Measurements from ENCODE around the gene ZNF726.
"Not testable (repeated sequence)": the region's sequence is repeated elsewhere in the genome, so short reads cannot be mapped to it uniquely, and the experiment has no call there.

ZNF726 gene

DNA sequence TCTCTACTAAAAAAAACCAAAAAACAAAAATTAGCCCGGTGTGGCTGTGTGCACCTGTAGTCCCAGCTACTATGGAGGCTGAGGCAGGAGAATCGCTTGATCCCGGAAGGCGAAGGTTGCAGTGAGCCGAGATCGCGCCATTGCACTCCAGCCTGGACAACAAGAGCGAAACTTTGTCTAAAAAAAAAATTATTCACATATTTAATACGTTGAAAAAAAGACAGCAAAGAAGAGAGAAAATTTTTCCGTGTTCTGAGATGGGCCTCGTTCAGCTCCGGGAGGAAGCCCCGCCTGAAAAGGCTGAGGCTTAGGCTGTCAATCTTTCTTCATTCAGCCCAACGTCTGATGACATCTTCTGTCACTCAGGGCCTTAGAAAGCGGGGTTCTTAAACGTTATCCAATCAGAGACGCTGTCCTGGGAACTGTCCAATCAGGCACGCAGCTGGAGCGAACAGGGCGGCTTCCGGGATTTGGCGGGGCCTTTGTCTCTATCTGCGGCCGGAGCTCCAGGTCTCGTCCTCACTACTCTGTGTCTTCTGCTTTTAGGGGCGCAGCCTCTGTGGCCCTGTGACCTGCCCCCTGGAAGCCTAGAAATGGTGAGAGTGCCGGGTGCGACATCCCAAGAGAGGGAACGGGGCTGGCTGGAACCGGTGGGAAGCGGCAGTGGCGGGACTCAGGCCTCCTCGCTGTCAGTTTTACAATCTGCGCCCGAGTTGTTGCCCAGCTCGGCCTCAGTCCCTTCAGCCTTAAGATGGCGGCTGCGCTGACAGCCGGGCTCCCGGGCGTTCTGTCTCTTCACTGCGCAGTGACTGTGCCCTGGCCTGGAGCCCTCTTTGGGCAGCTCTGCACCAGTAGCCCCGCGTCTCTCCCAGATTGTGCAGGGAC lies at the start of gene ZNF726:
TSS of gene ZNF726 (plus strand) at position 485 of the 885 bp plus-strand sequence. CDS start at position 594, 109 bp downstream.
- peak within 1 kb of the TSS; percentile 71 for H3K4me3 ChIP-seq (ENCODE audit: low read depth, low read length)

GRCh38 chr19:23867895-23868294 lies 46.8 kb upstream of the ZNF726 start:
- H3K4me3 ChIP-seq (ENCODE audit: low read depth, low read length), result no peak overlapping the region
- DNase-seq (ENCODE audit: low read depth), result no peak

More for the DNA sequence above, at the start of gene ZNF726:
- DNase-seq (ENCODE audit: low read depth), result peak; percentile 75

GRCh38 chr19:23868630-23869029 lies 46.1 kb upstream of the ZNF726 start:
- DNase-seq (ENCODE audit: low read depth), result no peak
- H3K4me3 ChIP-seq (ENCODE audit: low read depth, low read length), result no peak overlapping the region

DNA sequence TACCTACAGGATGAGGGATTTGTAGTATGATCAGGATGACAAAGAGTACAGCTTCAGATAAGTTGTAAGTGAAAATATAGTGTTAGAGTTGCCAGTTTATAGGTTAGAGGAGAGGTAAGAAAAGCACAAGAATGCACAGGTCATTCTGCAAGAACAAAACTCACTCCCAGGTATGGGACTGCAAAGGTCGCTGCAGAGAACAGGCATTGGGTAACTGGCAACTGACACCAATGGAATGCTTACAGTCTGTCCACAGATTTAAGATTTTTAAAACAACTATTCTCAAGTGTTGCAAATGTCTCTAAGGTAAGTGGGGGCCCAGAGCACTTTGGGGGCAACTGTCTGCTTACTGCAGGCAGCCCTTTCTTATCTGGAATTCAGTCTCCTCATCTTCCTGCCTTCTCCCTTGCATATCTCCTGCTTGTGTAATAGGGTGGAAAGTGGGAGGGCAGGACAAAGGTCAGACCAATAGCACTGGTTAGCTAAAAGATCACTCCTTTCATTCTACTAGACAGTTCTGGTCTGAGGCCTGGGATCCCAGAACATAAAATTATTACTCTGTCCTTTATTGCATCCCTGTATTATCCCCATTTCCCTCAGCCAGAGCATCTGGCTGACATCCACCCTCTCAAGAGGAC lies 42.3 kb upstream of the ZNF726 start:
- H3K4me3 ChIP-seq (ENCODE audit: low read depth, low read length), result no peak overlapping the region
- DNase-seq (ENCODE audit: low read depth), result no peak

DNA sequence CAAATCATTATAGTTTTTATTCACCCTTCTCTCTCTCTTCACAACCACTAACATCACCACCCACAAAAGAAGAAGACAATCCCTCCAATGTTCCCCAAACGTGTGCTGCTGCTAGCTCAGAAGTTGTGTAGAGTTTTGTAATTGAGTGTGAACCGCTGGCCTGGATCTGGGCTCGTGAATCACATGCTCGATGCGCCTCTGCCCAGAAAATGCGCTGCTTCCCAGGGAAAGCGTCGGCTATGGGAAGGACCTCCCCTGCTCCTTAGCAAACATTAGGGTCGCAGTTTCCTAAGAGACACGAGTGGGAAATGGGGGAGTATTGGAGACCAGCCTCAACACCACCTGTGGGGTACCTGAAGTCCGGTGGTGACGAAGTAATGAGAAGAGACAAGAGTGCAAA lies 38.4 kb upstream of the ZNF726 start:
- H3K4me3 ChIP-seq (ENCODE audit: low read depth, low read length), result no peak overlapping the region
- DNase-seq (ENCODE audit: low read depth), result no peak

GRCh38 chr19:23876756-23877155 lies 37.9 kb upstream of the ZNF726 start:
- not testable (repeated sequence) for H3K4me3 ChIP-seq (ENCODE audit: low read depth, low read length); DNase-seq (ENCODE audit: low read depth)

- no peak for DNase-seq (ENCODE audit: low read depth)
- no peak overlapping the region for H3K4me3 ChIP-seq (ENCODE audit: low read depth, low read length)
Measured at GRCh38 chr19:23882493-23882892, 32.2 kb upstream of the ZNF726 start.

- H3K4me3 ChIP-seq (ENCODE audit: low read depth, low read length), result no peak overlapping the region
- no peak for DNase-seq (ENCODE audit: low read depth)
Measured at GRCh38 chr19:23884363-23884762, 30.3 kb upstream of the ZNF726 start.

DNA sequence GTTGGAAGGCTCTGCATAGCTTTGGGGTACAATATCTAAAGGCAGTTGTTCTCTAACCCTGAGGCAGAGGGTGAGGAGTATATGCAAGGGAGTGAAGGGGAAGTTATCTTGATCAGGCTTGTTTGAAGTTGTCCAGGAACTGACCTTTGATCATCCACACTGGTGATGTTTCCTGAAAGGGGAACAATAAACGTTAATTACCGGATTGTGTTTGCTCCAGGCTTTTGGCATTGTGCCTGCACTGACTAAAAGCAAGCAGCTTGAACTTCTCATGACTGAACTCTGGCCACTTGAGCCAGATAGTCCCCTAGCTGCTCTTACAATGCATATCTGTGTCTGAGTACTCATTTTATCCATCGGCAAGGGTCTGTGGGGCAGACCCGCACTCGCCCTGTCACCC lies 27.0 kb upstream of the ZNF726 start:
- no peak overlapping the region for H3K4me3 ChIP-seq (ENCODE audit: low read depth, low read length)
- no peak for DNase-seq (ENCODE audit: low read depth)

DNA sequence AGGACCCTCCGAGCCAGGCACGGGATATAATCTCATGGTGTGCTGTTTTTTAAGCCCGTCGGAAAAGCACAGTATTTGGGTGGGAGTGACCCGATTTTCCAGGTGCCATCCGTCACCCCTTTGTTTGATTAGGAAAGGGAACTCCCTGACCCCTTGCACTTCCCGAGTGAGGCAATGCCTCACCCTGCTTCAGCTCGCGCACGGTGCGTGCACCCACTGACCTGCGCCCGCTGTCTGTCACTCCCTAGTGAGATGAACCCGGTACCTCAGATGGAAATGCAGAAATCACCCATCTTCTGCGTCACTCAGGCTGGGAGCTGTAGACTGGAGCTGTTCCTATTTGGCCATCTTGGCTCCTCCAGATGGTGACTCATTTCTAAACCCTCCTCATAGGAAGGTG lies 18.6 kb upstream of the ZNF726 start:
- DNase-seq (ENCODE audit: low read depth); H3K4me3 ChIP-seq (ENCODE audit: low read depth, low read length): not testable (repeated sequence)

DNA sequence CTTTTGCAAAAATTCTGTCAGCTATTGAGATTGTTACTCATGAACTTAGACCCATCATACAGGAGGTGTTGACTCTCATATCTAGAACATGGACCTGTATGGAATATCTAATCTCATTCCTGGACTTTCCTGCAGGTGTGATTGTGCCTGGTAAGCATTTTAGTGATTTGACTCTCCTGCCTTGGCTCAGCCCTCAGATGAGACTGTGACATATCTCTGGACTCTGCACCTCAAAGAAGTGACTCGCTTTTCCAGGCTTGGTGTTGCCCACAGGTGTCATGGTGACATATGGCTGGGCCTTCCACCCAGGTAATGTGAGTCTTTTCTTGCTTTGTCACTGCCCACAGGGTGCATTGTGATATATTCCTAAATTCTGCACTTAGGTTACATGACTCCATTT lies 17.8 kb upstream of the ZNF726 start:
- DNase-seq (ENCODE audit: low read depth), result no peak
- H3K4me3 ChIP-seq (ENCODE audit: low read depth, low read length), result no peak overlapping the region

DNA sequence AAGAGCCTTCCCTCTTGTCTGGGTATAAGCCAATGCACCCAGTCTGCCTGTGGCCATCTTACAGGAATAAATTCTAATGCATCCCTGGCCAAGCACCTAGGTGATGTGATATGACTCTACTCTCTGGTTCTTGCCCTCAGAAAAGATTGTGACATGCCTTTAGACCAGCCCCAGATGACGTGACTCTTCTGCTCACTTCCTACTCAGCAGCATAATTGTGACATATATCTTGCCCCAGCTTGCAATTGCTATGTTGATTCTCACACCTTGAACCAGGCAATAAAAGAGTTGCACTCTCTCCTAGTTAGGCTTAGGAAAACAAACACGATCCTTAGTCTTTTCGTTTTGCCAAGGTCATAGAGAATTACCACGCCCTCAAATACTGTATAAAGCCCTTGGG lies 13.3 kb upstream of the ZNF726 start:
- no peak overlapping the region for H3K4me3 ChIP-seq (ENCODE audit: low read depth, low read length)
- no peak for DNase-seq (ENCODE audit: low read depth)

GRCh38 chr19:23904406-23904805 lies 10.3 kb upstream of the ZNF726 start:
- no peak for DNase-seq (ENCODE audit: low read depth)
- no peak overlapping the region for H3K4me3 ChIP-seq (ENCODE audit: low read depth, low read length)

DNA sequence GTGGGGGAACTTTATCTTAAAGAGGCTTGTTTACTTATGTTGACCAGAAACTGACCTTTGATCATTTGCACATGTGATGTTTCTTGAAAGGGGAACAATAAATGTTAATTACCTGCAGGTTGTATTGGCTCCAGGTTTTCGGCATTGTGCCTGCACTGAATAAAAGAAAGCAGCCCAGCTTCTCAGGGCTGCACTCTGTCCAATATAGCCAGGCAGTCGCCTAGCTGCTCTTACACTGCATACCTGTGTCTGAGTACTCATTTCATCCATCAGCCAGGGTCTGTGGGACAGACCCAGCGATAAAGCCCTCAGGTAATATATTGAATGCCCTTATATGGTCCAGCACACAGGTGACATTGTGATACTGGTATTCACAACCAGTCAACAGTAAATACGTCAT lies 8.9 kb upstream of the ZNF726 start:
- H3K4me3 ChIP-seq (ENCODE audit: low read depth, low read length), result no peak overlapping the region
- DNase-seq (ENCODE audit: low read depth), result no peak

DNA sequence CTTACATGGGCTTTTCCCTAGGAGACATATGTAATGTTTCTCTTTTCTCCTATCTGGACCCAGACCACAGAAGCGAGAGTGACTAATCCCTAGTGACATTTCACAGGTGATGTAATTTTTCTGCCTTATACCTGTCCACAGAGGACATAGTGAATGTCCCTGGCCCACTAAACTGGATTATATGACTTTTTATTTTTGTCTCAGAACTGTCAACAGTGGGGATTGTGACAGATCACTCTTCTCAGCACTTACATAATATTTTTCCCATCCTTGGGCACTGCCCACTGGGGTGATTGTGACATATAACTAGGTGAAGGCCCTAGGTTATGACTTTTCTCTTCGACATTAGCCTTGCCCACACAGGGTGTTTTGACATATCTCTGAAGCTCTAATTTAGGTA lies 7.9 kb upstream of the ZNF726 start:
- no peak for DNase-seq (ENCODE audit: low read depth)
- no peak overlapping the region for H3K4me3 ChIP-seq (ENCODE audit: low read depth, low read length)

GRCh38 chr19:23908165-23908564 lies 6.5 kb upstream of the ZNF726 start:
- H3K4me3 ChIP-seq (ENCODE audit: low read depth, low read length), result no peak overlapping the region
- no peak for DNase-seq (ENCODE audit: low read depth)

DNA sequence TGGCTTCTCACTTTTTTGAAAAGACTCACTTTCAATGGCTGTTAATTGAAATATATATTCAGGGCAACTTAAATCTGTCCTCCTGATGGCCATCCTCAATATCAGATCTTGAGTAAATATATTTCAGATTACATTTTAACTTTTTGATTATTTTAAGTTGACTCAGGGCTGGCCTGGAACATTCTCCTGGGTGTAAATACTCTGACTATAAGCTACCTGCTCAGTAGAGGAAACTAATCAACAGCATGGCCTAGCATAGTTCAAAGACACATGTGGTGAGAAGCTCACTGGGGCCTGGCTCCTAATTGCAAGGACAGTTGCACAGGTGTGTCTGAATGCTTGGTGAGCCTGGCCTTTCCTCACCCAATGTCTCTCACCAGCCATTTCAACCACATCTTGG lies 5.5 kb upstream of the ZNF726 start:
- DNase-seq (ENCODE audit: low read depth), result no peak
- no peak overlapping the region for H3K4me3 ChIP-seq (ENCODE audit: low read depth, low read length)

GRCh38 chr19:23913931-23914330 lies 755 bp upstream of the ZNF726 start:
- H3K4me3 ChIP-seq (ENCODE audit: low read depth, low read length), result peak overlapping the region; percentile 71
- DNase-seq (ENCODE audit: low read depth), result no peak

GRCh38 chr19:23916991-23917390 lies 2.3 kb downstream of the ZNF726 start:
- no peak for DNase-seq (ENCODE audit: low read depth)
- no peak overlapping the region for H3K4me3 ChIP-seq (ENCODE audit: low read depth, low read length)

DNA sequence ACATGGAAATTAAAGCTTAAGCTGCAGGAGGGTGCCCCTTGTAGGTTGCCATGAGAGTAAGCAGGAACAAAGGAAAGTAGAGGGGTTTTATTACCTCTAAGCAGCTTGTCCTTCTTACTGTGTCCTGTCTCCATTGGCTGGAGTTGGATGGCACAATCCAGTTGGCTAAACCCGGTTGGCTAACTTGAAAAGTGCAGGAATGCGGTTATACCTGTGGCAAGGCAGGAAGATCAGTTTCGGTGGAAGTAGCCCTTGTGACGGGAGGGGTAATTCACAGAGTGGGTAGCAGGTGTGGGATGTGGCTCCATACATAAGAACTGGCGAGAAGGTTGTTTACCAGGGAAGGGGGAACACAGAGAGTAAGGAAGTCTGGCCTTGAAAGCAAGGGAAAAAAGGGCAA lies 3.2 kb downstream of the ZNF726 start:
- DNase-seq (ENCODE audit: low read depth), result no peak
- H3K4me3 ChIP-seq (ENCODE audit: low read depth, low read length), result no peak overlapping the region

DNA sequence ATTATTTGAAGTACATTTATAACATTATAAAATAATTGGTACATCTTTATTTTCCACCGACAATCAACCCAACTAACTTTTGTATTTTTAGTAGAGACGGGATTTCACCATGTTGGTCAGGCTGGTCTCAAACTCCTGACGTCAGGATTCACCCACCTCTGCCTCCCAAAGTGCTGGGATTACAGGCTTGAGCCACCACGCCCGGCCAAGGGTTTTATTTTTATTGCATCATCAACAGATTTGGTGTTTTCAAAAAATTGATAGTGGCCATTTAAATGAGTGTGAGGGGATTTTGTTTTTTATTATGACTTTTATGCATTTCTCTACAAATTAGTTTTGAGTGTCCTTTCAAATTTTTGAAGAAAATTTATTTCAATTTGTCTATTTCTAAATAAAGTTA lies 10.6 kb downstream of the ZNF726 start:
- no peak for DNase-seq (ENCODE audit: low read depth)
- no peak overlapping the region for H3K4me3 ChIP-seq (ENCODE audit: low read depth, low read length)

Data from skeletal muscle cell (primary cell).